ENCODE data around the gene EEF1AKMT3.

DNA sequence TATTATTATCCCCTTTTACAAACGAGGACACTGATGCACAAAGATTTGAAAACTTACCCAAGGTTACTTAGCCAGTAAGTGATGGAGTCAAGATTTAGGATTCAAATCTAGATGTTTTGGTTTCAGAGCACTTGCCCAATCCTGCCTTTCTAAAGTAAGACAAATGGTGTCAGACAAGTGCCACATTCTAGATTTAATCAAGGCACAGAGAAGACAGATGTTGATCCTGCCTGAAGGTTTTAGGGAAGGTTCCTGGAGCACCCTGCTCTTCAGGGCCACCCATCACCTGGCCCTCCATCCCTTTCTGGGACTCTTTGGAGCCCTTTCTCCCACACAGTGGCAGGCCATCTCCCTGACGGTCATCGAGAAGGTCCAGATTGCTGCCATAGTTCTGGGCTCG, 14.6 kb upstream of the EEF1AKMT3 start:
- TF ChIP-seq CTCF (IDR thresholded peaks at IDR 0.05; ENCODE audit: low read length) (no peak), EZH2 (IDR thresholded peaks at IDR 0.05; ENCODE audit: borderline replicate concordance, low read length) (no peak)

Data from OCI-LY1 (cell line).